NCI-H345 treated with DMSO at 0.1 percent for 48 hours (cell line): Measurements from ENCODE around the gene BCAR3.
"Not testable (repeated sequence)": the region's sequence is repeated elsewhere in the genome, so short reads cannot be mapped to it uniquely, and the experiment has no call there.

Experiments used
- DNase-seq: peaks from one replicate; lab custom pipeline; 2025; ENCODE audit not compliant: unreplicated experiment; lab: John Stamatoyannopoulos, UW

BCAR3 gene

DNA sequence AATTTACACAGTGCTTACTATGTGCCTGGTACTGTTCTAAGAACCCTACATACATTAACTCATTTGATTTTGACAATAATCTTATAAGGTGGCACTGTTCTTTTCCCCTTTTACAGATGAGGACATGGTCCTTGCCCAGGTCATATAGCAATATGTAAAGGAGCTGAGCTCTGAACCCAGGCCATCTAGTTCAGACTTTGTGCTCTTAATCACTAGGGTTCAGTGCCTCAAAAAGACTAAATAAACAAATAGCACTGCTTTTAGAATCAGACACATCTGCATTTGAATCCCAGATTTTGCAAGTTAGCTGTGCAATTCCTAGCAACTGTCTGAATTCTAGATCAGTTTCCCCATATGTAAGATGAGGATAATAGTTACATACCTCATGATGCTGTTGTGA, 8.7 kb upstream of the BCAR3 start:
- DNase-seq, result no peak

DNA sequence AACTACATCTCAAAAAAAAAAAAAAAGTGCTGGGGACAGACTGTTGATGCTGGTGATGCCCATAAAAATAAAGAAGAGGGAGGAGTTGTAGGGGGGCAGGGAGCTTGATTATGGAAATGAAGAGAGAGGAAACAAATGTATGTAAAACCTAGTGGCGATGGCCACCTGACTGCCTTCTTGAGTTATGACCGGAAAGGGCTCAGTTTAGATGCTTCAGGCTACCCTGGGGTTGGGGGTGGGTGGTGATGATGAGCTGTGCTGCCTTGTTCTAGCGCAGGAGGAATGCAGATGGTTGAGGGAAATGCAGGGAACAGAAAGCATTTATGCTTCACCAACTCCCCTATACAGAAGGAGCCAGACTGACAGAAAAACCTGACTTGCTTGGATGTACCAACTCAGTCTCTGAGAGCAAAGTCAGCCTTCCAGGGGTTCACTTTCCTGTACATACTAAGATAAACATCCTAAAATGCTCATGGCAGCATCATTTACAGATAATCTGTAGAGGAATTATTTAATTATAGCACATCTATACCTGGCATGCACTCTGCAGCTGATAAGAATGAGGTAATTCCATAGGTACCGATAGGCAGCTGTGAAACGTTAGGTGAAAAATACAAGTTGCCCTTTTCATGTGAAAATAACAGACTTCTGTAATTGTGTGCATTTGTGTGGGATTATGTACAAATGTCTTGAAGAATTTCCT, 8.0 kb upstream of the BCAR3 start:
- DNase-seq, result no peak

DNA sequence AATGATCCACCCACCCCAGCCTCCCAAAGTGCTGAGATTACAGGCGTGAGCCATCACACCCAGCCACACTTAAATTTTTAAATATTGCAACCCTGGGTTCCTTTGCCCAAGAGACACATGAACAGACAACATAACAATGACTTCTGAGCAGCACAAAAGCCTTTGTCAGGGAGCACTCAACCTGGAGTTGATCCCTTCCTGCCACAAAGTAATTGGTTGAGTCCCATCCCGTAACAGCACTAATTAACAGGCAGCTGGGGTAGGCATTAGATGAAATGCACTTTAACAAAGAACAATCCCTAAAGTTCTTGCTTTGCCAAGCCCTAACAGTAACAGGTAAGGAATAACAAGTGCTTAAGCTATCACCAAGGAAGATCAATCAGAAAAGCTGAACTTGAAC, 5.9 kb upstream of the BCAR3 start:
- no peak for DNase-seq

DNA sequence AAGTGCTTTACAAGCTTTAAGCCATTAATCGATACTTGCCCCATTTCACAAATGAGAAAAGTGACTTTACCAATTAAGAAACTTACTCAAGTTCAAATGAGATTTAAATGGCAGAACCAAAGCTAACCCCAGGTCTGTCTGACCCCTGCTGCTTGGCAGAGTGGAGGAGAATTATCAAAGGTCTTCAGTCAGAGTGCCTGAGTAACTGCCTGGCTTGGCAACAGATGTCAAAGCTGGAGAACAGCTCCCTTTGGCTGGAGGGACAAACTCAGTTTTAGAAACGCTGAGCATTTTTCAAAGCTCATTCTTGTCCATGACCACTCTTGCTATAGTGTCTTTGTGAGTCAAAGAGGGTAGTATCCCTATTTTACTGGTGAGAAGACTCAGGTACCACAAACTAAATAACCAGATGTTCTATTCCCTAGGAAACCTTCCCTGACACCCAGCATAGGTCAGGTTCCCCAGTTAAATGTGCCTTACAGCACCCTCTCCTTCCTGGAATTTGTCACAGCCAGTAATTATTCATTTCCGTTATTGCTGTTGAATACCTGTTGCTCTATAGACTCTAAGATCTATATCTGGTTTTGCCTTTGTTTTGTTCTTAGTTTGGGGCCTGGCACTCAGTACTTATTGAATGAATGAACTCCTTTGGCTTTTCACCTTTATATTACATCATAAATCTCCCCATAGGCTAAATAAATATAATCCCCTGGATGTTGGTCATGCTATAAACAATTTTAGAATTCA, 5.0 kb upstream of the BCAR3 start:
- no peak for DNase-seq

DNA sequence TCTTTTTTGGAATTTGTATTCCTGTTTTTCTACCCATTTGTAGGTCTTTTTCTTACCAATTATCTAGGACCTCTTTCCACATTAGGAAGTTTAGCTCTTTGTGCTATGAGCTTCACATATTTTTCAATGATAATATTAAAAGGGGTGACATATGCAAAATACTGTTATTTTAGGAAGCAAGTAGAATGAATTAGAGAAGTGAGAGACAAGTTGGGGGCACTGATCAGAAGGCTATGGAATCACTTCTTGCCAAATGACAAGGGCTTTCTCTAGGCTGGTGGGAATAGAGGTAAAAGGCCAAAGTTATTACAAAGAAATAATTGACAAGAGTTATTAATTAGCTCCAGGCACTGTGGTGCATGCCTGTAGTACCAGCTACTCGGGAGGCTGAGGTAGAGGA, 4.3 kb upstream of the BCAR3 start:
- DNase-seq, result no peak

DNA sequence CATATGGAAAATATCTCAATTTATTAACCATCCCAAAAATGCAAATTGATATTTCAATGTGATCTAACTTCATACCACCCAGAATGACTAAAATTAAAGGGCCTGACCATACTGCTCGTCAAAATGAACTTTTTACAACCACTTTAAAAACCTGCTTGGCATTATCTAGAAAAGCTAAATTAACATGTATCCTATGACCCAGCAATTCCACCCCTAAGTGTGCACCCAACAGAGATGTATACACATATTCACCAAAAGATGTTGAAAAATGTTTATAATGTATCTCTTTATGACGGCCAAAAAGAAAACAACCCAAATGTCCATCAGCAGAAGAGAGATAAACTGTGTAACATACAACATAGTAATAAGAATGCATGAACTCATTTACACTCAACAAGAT, 1.6 kb upstream of the BCAR3 start:
- no peak for DNase-seq

DNA sequence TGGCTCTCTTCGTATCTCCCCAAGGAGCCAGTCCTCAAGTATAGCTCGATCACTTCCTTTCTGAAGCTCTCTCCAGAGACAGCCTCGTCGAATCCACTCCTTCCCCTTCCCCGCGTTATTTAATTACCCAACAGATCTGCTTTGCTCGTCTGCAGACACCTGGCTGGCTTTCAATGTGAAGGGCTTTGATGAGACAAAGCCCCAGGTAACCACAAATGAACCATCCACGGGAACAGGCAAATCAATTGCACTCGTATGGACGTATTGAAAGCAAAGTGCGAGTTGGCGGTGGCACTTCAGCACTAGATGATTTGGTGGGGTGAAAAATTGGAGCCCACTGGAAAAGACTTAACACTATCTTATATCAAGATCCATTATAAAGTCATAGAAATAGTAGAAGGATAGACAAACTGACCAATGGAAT, 364 bp upstream of the BCAR3 start:
- peak; percentile 37 for DNase-seq

DNA sequence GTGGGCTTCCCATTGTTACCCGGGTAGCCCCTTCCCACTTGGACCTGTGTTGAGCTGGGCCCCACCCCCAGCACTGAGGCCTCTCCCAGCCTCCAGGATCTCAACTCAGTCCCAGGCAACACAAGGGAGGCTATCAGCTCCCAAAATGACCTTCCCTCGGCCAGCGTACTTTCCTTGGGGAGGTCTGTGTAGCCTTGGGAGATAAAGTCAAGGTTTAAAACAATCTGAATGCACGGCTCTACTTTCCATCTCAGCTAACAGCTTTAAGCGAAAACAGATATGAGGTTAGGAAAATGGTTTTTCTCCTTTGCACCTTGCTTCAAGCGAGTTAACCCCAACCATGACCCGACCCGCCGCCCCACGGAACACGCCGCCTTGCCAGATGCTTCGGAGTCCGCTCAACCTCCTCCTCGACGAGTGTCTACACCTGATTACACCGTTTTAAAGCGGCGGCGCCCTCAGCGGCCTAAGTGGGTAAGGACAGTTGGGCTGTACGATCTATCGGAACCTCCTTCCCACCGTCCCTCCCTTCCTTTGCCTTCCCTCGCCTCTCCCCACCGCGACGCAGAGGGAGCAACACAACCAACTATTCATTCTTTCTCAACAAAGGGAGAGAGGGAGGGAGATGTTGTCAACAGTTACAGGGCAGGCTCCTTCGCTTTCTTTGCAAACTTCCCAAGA, 1.1 kb downstream of the BCAR3 start:
- DNase-seq, result no peak

DNA sequence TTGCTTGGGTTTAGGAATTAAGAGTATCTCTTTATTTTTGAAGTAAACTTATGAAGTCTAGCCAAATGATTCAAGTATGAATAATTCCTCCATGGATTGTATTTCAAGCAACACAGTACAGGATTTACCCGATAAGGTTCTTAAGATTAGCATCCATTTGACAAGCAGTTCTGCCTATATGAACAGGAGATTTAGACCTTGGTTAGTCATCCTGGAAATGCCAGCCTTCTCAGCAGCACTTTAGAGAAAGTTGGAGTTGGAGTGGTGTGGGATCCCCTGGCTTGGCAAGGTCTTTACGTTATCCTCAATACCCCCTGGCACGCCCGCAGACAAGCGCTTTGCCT, 1.6 kb downstream of the BCAR3 start:
- no peak for DNase-seq

DNA sequence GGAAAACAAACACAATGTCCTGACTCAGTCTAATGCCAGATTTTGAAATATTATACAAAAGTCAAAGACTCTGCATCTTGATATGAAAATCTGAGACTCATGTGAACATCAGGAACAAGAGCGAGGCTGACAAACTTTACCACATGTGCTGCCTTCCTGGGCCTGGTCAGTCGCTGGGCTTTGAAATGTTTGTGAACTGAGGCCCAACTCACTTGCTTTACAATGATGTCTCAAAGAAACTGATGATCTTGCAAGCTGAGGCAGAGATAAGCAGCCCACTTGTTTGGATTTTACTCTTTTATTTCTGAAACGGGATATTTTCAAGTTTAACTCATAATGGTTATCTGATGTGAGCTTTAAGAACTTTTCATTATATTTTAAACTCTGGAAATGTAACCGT, 2.1 kb downstream of the BCAR3 start:
- DNase-seq, result no peak

DNA sequence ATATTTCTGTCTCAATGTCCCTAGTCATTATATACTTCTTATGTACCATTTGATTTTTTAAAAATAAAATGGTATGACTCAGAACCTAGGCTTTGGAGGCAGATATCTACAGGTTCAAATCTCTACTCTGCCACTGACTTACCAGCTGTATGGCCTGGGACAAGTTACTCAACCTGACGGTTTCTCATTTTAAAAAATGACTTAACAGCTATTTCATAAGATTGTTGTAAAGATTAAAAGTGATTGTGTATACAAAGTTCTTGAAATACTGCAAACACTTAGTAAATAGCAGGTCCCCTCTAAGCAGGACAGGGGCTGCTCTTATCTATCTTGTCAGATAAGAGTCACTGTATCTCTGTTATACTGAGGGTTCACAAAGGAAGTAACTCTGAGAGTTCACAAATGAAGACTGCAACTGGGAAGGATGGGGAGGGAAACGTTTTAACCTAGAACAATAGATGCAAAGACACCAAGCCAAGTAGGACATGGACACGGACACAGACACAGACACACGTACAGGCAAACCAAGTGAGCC, 2.6 kb downstream of the BCAR3 start:
- DNase-seq, result no peak

DNA sequence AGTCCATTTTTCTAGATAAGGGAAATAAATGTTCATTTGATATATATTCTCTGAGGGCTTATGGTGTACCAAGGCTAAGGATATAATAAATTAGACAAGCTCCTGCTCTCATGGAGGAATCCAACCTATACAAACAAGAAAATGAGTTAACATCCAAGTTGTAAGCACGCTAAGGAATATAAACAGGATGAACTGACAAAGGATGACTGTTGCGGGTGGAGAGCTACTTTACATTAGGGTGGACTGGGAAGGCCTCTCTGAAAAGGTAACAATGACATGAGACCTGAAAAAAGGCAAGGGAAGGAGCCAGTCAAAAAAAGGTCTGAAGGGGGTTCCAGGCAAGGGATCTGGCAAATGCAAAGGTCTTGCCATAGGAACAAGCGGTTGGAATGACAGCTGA, 3.1 kb downstream of the BCAR3 start:
- no peak for DNase-seq

DNA sequence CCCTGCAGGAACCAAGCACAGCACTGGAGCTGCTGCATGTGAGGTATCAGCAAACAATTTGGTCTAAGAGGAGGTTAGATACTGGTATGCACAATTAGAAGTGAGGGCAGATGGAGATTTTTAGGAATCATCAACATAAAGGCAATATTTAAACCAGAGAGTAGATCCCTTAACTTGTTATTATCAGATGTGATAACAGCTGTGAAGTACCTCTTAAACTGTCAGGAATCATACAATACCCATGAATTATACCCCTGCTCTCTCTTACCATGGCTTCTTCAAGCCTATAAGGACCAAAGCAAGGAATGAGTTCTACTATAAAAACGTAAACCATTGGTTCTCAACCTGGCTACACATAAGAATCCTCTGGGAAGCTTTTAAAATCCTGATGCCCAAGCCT, 3.9 kb downstream of the BCAR3 start:
- DNase-seq, result no peak

DNA sequence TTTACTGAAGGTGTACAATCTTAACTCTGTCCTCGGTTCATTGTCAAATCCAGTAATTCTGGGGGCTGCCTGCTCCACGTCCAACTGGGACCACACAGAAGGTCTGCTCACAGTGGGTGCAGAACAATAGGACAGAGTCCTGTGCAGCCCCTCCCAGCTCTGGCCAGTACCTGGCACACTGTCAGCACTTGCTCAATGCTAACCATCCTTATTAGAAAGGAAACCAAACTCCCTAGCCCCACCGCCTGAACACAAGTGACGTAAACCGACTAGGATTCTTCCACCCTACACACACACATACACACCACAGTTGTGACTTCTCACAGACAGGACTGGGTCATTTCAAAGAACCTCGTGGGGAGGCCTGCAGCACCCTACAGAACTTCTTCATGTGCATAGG, 5.2 kb downstream of the BCAR3 start:
- DNase-seq, result no peak

DNA sequence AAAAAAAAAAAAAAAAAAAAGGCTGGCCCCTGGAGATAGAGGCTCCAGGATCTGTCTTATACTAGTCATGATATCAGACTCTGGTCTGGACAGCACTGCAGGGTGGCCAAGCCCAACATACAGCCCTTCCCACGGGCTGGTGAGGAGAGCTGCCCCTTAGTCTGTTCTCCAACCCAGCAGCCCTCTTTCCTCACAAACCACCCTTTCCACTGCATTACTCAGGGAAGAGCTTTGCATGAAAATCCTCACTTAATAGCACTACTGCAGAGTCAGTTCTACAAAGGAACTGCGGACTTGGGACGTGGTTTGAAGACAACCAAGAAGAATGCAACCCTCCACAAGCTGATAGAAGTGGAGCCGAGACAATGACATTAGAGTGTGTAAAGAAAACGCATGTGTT, 5.7 kb downstream of the BCAR3 start:
- no peak for DNase-seq

DNA sequence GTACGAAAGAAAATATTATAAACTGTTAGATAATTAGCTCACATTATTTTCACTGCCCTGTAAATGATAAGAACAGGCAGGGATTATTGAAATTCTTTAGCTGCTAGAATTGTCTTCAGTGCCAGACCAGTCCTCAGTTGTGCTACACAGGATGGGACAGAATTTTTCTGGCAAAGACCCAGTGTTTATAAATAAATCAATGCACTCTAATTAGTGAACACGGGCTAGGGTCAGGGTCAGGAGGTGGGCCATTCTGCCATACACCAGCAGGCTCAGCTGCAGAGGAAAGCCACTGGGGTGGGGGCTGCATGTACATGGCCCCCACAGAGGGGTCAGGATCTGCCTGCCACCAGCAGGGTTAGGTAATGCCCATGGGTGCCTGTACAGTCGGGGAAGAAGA, 6.4 kb downstream of the BCAR3 start:
- no peak for DNase-seq

DNA sequence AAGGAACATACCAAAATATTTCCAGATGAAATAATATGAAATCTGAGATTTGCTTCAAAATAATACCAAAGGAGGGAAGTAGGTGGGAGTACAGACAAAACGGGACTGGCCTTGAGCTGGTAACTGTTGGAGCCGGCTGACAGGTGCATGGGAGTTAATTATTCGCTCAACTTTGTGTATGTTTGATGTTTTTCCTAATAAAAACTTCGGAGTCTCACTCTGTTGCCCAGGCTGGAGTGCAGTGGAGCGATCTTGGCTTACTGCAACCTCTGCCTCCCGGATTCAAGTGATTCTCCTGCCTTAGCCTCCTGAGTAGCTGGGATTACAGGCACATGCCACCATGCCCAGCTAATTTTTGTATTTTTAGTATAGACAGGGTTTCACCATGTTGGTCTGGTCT, 7.6 kb downstream of the BCAR3 start:
- DNase-seq, result not testable (repeated sequence)

DNA sequence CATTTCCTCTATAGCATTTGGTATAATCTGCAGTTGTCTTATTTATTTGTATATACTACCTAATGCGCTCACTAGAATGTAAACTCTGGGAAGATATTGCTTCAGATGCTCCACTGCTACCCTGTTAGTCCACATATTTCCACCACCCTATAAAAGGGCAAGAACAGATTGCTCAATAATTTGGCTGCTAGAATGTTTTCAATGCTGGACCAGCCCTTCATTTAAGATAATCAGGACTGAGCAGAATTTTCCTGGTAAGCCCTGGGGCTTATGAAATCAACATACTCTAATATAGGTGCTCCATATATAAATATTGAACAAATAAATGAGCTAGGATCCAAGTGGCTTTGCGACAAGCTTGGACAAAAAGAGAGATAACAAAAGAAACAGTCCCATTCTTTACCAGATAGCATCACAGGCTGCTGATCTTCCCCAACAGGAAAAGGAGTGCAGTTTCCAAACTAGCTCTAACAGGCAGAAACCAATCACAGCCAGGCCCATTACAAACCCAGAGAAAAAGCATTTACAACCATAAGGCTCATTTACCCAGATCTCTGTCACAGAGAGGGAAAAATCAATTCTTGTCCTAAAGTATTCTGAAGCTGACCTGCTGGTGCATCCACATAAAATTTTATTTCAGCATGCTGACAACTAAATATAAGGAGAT, 8.3 kb downstream of the BCAR3 start:
- DNase-seq, result no peak

DNA sequence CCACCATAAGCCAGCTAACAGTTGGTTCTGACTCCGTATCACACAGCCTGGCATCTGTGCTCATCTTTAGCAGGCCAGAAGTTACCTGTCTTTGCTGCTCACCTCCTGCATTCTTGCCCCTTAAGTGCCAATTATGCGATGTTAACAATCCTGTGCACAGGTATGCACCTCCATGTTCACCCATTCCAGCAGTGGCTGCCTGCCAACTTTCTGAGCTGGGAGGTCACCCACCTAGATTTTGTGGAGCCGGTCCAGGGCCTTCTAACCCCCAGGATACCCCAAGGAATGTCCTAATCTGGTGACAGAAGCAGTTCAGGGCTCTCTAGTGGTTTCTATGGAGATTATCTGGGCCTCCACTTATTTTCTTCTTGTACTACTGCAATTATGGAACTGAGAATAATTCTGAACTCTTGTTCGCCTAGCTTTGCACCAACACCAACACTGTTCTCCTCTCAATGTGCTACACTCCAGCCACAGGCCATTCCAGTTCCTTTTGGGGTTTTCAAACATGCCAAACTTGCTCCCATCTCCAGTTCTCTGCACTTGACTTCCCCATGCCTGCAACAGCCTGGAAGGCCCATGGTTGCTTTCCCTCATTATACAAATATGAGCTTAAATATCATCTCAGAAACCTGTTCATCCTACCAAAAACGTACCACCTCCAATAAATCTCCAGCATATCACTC, 9.0 kb downstream of the BCAR3 start:
- DNase-seq, result no peak

DNA sequence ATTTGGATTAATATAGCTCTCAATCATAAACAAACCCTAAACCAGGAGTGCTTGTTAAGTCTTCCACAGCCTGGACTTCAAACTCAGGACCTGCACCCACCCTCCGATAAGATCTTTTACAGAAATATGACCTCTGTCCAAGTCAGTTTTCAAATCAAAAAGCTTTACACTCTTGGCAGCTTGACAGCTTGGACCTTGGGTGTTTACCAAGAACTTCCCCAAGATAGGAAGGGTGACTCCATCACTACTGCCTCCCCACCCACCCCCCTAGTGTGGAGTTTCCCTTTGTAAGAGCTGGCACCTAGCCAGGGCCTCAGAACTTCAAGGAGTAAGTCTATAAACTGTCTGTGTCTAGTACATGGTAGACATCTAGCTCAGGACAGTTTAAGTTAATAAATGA, 9.6 kb downstream of the BCAR3 start:
- DNase-seq, result no peak

DNA sequence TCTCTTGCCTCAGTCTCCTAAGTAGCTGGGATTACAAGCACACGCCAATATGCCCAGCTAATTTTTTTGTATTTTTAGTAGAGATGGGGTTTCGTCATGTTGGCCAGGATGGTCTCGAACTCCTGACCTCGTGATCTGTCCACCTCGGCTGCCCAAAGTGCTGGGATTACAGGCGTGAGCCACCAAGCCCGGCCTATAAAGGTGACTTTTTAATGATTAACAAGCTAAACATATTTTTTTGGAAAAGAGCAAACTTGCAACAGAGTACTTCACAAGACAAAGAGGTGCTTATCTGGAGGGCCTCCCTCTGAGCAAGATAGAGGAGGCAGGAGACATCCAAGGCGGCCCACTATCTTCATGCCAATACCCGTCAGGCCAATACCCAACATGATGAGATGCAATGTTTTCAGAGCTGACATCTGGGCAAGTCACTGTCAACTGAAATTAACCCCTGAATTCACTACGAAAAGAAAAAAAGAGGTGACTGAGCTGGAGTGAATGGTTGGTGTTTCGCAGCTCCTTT, 10.5 kb downstream of the BCAR3 start:
- no peak for DNase-seq
